ENCODE results near the gene CFAP91.

CFAP91 gene

GRCh38 chr3:119702530-119703527 is at the start of gene CFAP91:
TSS of gene CFAP91 (plus strand) at chr3:119703022. CDS start at chr3:119703099, 77 bp downstream.
- DNase-seq (ENCODE audit: low spot score) = peak; percentile 97

GRCh38 chr3:119653876-119654275 is 48.9 kb upstream of the CFAP91 start:
- no peak for DNase-seq (ENCODE audit: low spot score)

GRCh38 chr3:119657887-119658702 is 44.7 kb upstream of the CFAP91 start:
- no peak for DNase-seq (ENCODE audit: low spot score)

- no peak for DNase-seq (ENCODE audit: low spot score)
These were observed 43.8 kb upstream of the CFAP91 start for GRCh38 chr3:119658994-119659393.

- DNase-seq (ENCODE audit: low spot score) = no peak
These were observed 43.1 kb upstream of the CFAP91 start for GRCh38 chr3:119659606-119660291.

GRCh38 chr3:119660474-119661440 is 42.1 kb upstream of the CFAP91 start, which contains the start of gene POPDC2:
TSS of gene POPDC2 (minus strand) at chr3:119660589. CDS start at chr3:119660423, 166 bp downstream.
- no peak for DNase-seq (ENCODE audit: low spot score)

GRCh38 chr3:119662604-119663373 is 40.0 kb upstream of the CFAP91 start:
- no peak for DNase-seq (ENCODE audit: low spot score)

GRCh38 chr3:119663885-119664284 is 38.9 kb upstream of the CFAP91 start:
- DNase-seq (ENCODE audit: low spot score) = no peak

GRCh38 chr3:119664370-119664769 is 38.5 kb upstream of the CFAP91 start:
- DNase-seq (ENCODE audit: low spot score) = no peak

- no peak for DNase-seq (ENCODE audit: low spot score)
These were observed 37.9 kb upstream of the CFAP91 start for GRCh38 chr3:119664850-119665379.

- no peak for DNase-seq (ENCODE audit: low spot score)
These were observed 36.8 kb upstream of the CFAP91 start for GRCh38 chr3:119665954-119666559.

GRCh38 chr3:119669906-119670570 is 32.8 kb upstream of the CFAP91 start:
- no peak for DNase-seq (ENCODE audit: low spot score)

- DNase-seq (ENCODE audit: low spot score) = no peak
These were observed 30.0 kb upstream of the CFAP91 start for GRCh38 chr3:119672776-119673175.

- no peak for DNase-seq (ENCODE audit: low spot score)
These were observed 28.9 kb upstream of the CFAP91 start for GRCh38 chr3:119673875-119674274.

GRCh38 chr3:119675188-119675874 is 27.5 kb upstream of the CFAP91 start:
- no peak for DNase-seq (ENCODE audit: low spot score)

- no peak for DNase-seq (ENCODE audit: low spot score)
These were observed 26.8 kb upstream of the CFAP91 start for GRCh38 chr3:119676020-119676419.

- peak; percentile 95 for DNase-seq (ENCODE audit: low spot score)
These were observed 25.8 kb upstream of the CFAP91 start, which contains the start of gene COX17 for GRCh38 chr3:119676771-119677640. TSS of gene COX17 (minus strand) at chr3:119677406. CDS start at chr3:119677310, 96 bp downstream.

Data from AG08396 (cell line).